HG03095 (cell line): ENCODE data around the gene MSTN.

Experiments used
- ATAC-seq: cut with Tn5 transposase; IDR thresholded peaks from one replicate; pipeline ENCODE4 v1.9.1; 2021; ENCODE audit warnings: moderate library complexity; ENCODE audit not compliant: unreplicated experiment

The MSTN gene

DNA sequence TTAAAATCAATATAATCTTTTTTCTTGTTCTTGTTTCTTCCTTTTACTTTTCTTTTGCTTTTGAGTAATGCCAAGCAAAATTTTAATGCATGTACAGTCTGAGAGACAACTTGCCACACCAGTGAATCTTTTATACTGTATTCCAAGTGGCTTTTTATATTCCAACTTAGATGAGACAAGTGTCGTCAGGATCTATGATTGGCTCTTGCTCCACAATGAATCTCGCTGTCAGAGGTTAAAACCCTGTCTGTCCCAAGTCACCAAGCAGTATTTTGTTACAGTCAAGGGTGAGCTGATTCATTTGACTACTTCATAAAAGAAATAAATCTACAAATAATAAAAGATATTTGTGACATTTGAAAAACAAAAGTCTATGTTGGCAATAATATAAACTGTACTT lies at the start of gene MSTN:
Gene MSTN (minus strand): TSS at position 129 of the 400 bp plus-strand sequence. CDS start 133 bp downstream, outside the sequence.
- no peak for ATAC-seq

- no peak for ATAC-seq
Measured at GRCh38 chr2:190111166-190111565, 48.6 kb upstream of the MSTN start.

DNA sequence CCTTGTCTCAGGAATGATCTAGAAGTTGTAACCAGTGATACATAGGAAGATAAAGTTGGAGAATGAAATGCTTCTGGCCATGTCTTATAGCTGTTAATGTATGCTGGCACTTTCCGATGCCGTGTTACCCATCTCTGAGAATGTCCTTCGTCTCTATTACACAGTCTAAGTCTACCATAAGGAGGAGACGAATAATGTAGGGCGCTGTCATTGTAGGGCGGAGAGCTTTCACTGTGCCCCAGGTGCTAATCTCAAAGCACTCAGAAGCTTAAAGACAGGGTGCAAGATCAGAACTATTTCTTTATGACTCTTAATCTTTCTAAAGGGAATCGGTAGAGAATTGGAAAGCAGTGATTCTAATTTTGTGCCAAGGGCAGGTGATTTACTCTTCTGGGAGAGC lies 48.2 kb upstream of the MSTN start:
- no peak for ATAC-seq

DNA sequence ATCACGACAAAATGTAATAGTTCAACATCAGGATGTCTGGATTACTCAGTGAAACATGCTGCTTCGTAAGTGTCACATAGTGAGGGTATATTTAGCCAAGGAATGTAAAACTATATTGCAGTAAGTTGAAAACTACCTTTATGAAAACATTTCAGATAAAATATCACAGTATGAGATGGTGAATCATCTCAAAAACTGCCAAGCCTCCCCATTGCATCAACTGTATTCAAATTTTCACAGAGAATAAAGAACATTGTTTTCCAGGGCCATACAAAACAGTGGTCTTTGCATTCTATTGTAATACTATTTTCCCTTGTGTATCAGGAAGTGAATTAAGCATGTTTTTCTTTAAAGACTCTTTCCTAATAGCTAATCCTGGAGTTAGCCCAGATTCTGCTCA lies 47.6 kb upstream of the MSTN start:
- ATAC-seq, result no peak

- no peak for ATAC-seq
Measured at GRCh38 chr2:190107409-190107808, 44.9 kb upstream of the MSTN start.

DNA sequence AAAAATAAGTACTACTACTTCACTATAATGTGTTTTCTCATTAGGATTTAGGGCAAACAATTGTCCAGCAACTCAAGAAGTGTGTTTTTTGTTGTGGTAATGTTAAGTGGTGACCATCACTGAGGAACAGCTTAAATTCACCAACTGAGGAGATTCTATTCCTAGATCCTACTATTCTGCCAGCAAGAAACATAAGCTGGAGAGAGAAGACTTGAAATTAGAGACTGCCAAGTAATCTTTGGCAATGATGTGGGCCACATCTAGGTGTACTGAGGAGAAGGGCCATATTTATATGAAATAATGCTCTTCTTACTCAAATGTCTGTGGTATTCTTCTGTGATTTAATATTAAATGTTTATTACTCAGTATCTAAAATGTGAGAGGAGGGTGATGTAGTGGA lies 44.3 kb upstream of the MSTN start:
- ATAC-seq, result no peak

DNA sequence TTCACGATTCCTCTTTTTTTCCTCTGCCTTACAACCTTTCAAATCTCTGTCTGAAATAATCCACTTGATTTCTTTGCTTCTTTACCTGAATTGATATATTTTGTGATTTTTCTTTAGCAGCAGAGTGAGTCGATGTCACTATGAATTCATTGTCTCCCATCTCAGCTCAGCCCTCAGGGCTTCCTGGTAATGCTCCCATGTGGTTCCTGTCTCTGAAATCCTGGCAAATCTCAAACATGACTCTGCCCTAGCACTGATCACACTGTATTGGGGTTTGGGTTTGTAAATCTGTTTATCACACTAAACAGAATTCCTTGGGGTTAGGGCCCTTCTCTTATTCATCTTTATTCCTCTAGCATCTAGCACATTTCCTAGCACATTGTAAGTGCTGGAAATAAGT lies 43.0 kb upstream of the MSTN start:
- ATAC-seq, result no peak

- ATAC-seq, result no peak
Measured at GRCh38 chr2:190103144-190103543, 40.6 kb upstream of the MSTN start.

DNA sequence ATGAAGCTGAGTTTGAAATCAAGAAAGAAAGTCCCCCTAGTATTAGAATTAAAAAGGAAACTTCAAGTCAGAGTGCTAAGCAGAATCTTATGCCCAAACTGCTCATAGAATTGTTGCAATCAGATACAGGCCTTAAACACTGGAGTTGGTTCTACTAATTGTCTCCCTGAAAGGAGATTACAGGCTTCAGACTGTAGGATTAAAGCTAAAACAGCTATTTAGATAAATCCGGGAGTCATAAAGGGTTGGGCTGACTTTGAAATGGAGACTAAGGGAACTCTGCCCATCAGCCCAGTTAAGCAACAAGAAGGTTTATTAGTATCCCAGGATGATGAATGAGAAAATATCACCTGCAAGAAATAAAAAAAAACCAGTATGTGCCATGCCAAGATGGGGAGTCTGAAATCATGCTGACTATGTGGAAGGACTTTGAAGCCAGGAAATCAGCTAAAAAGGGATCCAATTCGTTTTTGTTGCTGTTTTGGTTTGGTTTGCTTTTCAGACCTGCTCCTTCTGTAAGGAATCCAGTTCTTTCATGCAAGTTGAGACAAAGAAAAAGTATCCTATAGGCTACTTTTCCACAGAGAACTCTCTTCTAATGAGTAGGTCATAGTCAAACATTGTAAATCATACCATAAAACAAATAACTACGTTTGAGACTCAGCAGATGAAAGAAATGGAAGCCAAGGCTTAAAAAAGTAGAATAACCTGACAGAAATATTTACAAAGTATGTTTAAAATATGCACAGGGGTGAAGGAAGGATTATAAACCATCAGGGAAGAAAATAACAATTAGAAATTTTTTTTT lies 37.6 kb upstream of the MSTN start:
- no peak for ATAC-seq

GRCh38 chr2:190098851-190099250 lies 36.3 kb upstream of the MSTN start:
- ATAC-seq, result no peak

DNA sequence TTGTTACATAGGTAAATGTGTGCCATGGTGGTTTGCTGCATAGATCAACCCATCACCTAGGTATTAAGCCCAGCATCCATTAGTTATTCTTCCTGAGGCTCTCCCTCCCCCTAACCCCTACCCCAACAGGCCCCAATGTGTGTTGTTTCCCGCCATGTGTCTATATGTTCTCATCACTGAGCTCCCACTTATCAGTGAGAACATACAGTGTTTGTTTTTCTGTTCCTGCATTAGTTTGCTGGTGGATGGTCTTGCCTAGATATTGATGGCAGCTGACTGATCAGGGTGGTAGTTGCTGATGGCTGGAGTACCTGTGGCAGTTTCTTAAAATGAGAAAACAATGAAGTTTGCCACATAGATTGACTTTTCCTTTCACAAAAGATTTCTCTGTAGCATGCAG lies 34.6 kb upstream of the MSTN start:
- no peak for ATAC-seq

DNA sequence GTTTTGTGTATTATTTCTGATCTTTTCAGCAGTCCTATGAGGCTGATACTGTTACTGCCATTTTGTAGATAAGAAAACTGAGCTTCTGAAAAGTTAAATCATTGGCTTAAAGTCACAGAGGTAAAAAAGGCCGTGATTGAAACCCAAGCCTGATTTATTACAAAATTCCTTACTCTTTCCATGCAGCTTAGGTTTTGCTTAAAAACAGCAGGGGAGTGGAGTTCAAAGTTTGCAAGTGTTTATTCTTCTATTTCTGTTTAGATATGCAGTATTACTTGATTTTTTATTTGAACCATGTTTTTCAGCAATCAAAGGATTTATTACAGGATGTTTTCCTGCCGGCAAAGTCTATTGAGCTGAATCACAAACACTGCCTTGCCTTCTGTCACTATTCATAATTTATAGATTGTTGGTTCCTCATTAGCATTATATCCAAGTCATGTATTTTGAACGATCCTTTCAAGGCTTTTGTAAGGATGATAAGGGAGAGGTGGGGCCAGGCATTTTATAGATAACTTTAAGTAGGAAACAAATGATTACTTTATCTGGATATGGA lies 31.9 kb upstream of the MSTN start:
- no peak for ATAC-seq

DNA sequence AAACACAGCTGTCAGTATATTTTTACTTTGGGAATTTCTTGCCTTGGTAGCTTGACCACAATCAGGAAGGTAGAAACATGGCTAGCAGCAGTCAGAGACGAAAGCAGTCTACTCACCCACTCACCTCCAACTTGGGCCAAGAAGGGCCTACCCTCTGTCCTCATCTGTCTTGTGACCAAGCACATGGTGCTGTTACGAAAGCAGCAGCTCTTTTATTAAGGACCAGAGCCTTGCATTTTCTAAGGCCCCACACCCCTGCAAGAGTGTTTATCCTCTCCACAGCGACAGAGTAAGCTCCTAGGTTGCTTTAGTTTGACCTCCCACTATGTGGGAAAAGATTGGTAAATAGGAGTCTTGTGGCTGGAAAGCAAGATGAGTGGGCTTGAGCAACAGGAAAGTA lies 31.3 kb upstream of the MSTN start:
- no peak for ATAC-seq

DNA sequence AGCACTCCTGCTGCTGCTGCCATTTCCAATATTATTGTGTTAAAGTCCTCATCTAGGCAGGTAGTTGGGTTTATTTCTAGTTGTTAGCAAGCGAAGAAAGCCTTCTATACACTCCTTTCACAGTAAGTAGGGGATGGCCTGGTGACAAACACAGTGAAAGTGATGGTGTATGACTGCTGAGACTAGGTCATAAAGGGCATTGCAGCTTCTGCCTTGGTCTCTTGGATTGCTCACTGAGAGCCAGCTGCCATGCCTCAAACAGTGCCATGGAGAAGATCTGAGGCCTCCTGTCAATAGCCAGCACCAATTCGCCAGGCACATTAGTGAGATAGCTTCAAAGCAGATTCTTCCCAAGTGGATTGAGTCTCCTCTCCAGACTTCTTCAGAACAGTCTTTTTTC lies 27.6 kb upstream of the MSTN start:
- ATAC-seq, result no peak

- ATAC-seq, result no peak
Measured at GRCh38 chr2:190088917-190089316, 26.4 kb upstream of the MSTN start.

DNA sequence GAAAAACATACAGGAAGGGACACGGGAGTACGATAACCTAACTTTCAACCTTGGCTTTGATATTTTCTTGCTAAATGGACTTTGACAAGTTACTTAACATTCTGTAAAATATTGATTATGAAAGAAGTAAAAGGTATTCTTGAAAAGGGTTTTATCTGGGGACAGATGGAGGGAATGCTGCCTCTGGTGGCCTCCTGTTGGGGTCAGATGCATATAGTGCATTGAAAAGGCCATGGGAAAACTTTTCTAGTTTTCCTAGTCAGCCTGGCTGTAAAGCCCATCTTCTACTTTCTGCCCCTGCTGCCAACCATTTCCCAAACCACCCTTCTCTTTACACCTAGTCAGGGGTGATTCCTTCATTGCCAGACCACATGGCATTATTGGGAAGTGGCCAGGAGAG lies 22.2 kb upstream of the MSTN start:
- no peak for ATAC-seq

- ATAC-seq, result no peak
Measured at GRCh38 chr2:190082118-190082517, 19.6 kb upstream of the MSTN start.

DNA sequence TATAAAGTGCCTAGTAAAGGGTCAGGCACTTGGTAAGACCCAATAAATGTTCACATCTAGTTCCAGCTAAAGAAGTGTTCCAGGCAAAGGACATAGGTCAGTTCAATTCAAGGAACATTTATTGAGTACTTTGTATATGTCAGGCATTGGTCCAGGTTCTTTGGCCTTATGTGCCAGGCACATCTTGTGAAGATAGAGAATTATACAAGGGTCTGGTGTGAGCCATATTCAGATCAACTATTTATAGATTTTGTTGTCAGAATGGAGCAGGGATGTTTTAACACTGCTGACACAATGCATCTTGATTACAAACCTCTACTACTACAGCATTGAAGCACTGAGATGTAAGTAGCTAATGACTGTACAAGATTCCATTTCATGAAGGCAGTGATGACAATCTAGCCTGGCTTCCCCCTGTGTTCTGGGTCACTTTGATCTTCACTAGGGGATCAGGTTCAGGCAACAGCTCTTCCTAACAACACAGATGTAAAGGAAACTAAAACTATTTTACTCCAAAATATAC lies 18.1 kb upstream of the MSTN start:
- no peak for ATAC-seq

- no peak for ATAC-seq
Measured at GRCh38 chr2:190079160-190079559, 16.6 kb upstream of the MSTN start.

DNA sequence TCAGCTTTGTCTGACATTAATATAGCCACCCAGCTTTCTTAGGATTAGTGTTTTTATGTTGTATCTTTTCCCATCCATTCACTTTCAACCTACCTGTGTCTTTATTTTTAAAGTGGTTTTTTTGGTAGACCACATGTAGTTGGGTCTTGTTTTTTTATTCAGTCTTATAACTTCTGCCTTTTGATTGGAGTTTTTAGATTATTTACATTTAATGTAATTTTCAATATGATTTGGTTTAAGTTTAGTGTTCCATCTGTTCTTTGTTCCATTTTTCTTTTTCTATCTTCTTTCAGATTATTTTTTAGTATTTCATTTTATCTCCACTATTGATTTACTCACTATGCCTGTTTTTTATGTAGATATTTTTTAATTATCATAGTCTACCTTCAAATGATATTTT lies 13.1 kb upstream of the MSTN start:
- no peak for ATAC-seq

DNA sequence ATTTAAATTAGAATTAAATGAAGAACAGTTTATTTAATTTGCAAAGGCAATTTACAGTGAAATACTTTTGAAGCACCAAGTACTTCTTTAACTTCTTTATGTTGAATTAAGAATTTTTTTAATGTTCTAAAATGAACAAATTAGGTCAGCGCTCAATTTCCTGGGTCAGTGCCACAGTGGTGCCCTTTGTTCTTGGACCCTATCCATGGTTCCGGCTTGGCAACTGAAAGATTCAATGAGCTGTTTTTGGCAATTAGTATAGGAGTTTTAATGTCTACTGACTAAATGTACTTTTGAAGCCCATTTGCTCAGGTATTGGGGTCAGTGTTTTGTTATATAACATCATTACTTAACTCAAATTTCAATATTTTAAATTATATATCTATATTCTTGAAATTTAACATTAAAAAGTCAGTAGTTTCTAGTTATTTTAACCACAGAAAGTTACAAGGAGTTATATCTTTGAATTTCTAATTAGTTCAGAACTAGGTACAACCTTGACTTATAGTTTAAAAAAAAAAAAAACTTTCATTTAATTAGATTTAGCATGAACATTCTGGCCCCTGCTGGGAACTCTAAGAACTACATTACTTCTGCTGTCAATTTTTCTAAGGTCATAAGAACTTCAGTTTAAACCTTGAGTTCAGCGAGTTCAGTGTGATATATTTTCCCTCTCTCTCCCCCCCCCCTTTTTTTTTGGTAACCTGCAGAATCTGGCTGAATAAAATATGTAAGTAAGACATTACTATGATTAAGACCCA lies 7.6 kb upstream of the MSTN start:
- ATAC-seq, result peak; percentile 60

GRCh38 chr2:190068764-190069163 lies 6.2 kb upstream of the MSTN start:
- no peak for ATAC-seq
